Measurements from ENCODE around the gene BCOR. TPM values are rescaled to one million over a fixed set of nuclear protein-coding genes. Genes with fewer than 3 reads are reported as not detected.

BCOR gene
- total and polyA plus RNA-seq, 2 of the 8 experiments (the other 6 are each of a cell fraction or from before 2014, with no cell fraction given) = 25.0 to 50.8 TPM

GRCh38 chrX:40003071-40003427, 94.7 kb downstream of the BCOR start:
- H3K79me1 ChIP-seq (ENCODE audit: low read depth, low read length) = no peaks in the 10 kb centered on the region
- H3K4ac ChIP-seq (replicated peaks; ENCODE audit: insufficient read length, low read depth, low read length) = no peak overlapping the region
- no peak overlapping the region; the same call in 1 of the 2 replicates for H3K18ac ChIP-seq (ENCODE audit: extremely low read depth, low read length)
- H3K23ac ChIP-seq (ENCODE audit: insufficient read length) = no peak overlapping the region
- H3K9me3 ChIP-seq (ENCODE audit: insufficient read depth in 2 of 2, low read depth in 1 of 2, low read length in 1 of 2) = no peaks in the 10 kb centered on the region
- no peak overlapping the region for H2AK5ac ChIP-seq (ENCODE audit: low read depth, low read length)
- no peak overlapping the region for H3K4me3 ChIP-seq (ENCODE audit: extremely low read depth in 1 of 4, insufficient read depth in 2 of 4, low read depth in 3 of 4, low read length in 4 of 4)
- FAIRE-seq (no peak), DNase-seq (ENCODE audit: low read depth in 1 of 2, low spot score in 2 of 2) (no peak)
- H3K56ac ChIP-seq (replicated peaks; ENCODE audit: insufficient read length, low read depth, low read length) = no peak overlapping the region
- ChIA-PET POLR2A (ENCODE audit: partially characterized antibody) (no interaction called here), CTCF (ENCODE audit: partially characterized antibody) (interaction anchor here (0.6 to 0.9 kb wide), 2 partner anchors 18 to 43 kb away, joined by 3 to 4 read pairs; no protein-coding TSS in a partner anchor)
- H2BK15ac ChIP-seq (ENCODE audit: low read length) = no peak overlapping the region
- no peak overlapping the region for H2AFZ ChIP-seq (ENCODE audit: low read length)
- H2BK12ac ChIP-seq (ENCODE audit: low read depth, low read length) = 0 out of 2 replicates have a peak overlapping the region, but pooled peaks have one; percentile 9
- H2BK120ac ChIP-seq (replicated peaks; ENCODE audit: low read depth, low read length) = no peak overlapping the region
- no peak overlapping the region for H3K9ac ChIP-seq (replicated peaks in 1 of 4; ENCODE audit: extremely low read depth in 1 of 4, low read depth in 3 of 4, low read length in 3 of 4)
- WGBS, 2 experiments (ENCODE audit: extremely low coverage in 1 of 2, insufficient coverage in 1 of 2, insufficient read length in 1 of 2, insufficient replicate concordance in 2 of 2, low coverage in 1 of 2, low lambda C conversion rate in 2 of 2, missing lambda C conversion rate in 1 of 2) = 85% methylated on average over 4 of the region's 4 CpGs; no CpG with 5 or more reads in 1 of the 2 experiments
- no peak overlapping the region for H4K8ac ChIP-seq (ENCODE audit: extremely low read depth, insufficient read depth, low read length)
- peak overlapping the region; percentile 1; the same call in 1 of the 2 replicates for H2BK20ac ChIP-seq (ENCODE audit: low read length)
- peaks cover 3% of the 10 kb centered on the region; the same call in 1 of the 2 replicates for H3K23me2 ChIP-seq (ENCODE audit: low read depth, low read length)
- H3K27ac ChIP-seq (ENCODE audit: low read depth, low read length) = no peak overlapping the region
- no peaks in the 10 kb centered on the region for H3K36me3 ChIP-seq (ENCODE audit: control insufficient read depth in 2 of 4, insufficient read depth in 4 of 4, low read length in 3 of 4)
- H3K27me3 ChIP-seq (replicated peaks in 1 of 4; ENCODE audit: control insufficient read depth in 3 of 4, extremely low read depth in 1 of 4, insufficient read depth in 3 of 4, low read length in 3 of 4) = peaks cover 6 to 35% (median 18%) of the 10 kb centered on the region in 4 experiments; a peak in 6 of 7 replicates
- no peak overlapping the region for H3K14ac ChIP-seq (ENCODE audit: insufficient read length)
- H2BK5ac ChIP-seq (ENCODE audit: low read depth, low read length) = no peak overlapping the region
- H3K79me2 ChIP-seq (ENCODE audit: control insufficient read depth in 1 of 2, insufficient read depth in 2 of 2, low read length in 2 of 2) = no peaks in the 10 kb centered on the region
- H3K4me2 ChIP-seq (ENCODE audit: insufficient read depth in 1 of 2, low read depth in 2 of 2, low read length in 2 of 2) = 0 out of 4 replicates have a peak overlapping the region, but pooled peaks of 1 of the 2 experiments have one; percentile 82
- no peak overlapping the region for H4K5ac ChIP-seq (ENCODE audit: insufficient read length, low read depth, low read length)
- no peaks in the 10 kb centered on the region for H4K20me1 ChIP-seq (replicated peaks in 1 of 2; ENCODE audit: control insufficient read depth in 1 of 2, insufficient read depth in 2 of 2, low read length in 2 of 2)
- H4K91ac ChIP-seq (replicated peaks; ENCODE audit: insufficient read length, low read length) = no peak overlapping the region
- peaks cover 2 to 19% (median 6%) of the 10 kb centered on the region in 4 experiments for H3K4me1 ChIP-seq (replicated peaks in 1 of 4; ENCODE audit: control insufficient read depth in 3 of 4, insufficient read depth in 4 of 4, low read length in 3 of 4)
- TF ChIP-seq HDAC6 (IDR thresholded peaks at IDR 0.05; ENCODE audit: low read depth, low read length) (no peak), SIN3A (conservative IDR thresholded peaks at IDR 0.05 in 1 of 2, IDR thresholded peaks at IDR 0.05 in 1 of 2; ENCODE audit: low read depth in 1 of 2, low read length in 2 of 2) (no peak), ZNF274 (IDR thresholded peaks at IDR 0.05; ENCODE audit: borderline replicate concordance, extremely low read depth, low read length) (no peak), CTCF (IDR thresholded peaks at IDR 0.05; ENCODE audit: control extremely low read depth in 1 of 3, insufficient read depth in 1 of 3, low read depth in 1 of 3, low read length in 3 of 3) (no peak), FOSL1 (IDR thresholded peaks at IDR 0.05; ENCODE audit: insufficient read depth, low read depth, low read length) (no peak), SAP30 (IDR thresholded peaks at IDR 0.05; ENCODE audit: insufficient read depth, insufficient replicate concordance, low read length) (no peak), POLR2A (IDR thresholded peaks at IDR 0.05; ENCODE audit: control extremely low read depth in 1 of 2, low read depth in 2 of 2, low read length in 2 of 2) (no peak), TEAD4 (IDR thresholded peaks at IDR 0.05; ENCODE audit: low read depth, low read length) (no peak), RAD21 (IDR thresholded peaks at IDR 0.05 in 1 of 2, conservative IDR thresholded peaks at IDR 0.05 in 1 of 2; ENCODE audit: low read depth in 2 of 2, low read length in 2 of 2) (no peak)

All from H1 (cell line).